HuH-7 (cell line): ENCODE results near the gene FKRP.
"Not testable (repeated sequence)": the region's sequence is repeated elsewhere in the genome, so short reads cannot be mapped to it uniquely, and the experiment has no call there.

Experiments
- DNase-seq: peaks from one replicate; pipeline ENCODE4 v3.0.0; 2011; ENCODE audit warnings: low spot score

The FKRP gene

GRCh38 chr19:46786236-46787039 lies 40.6 kb downstream of the FKRP start:
- DNase-seq = no peak

- DNase-seq = no peak
Observed at GRCh38 chr19:46787040-46787330, 41.1 kb downstream of the FKRP start.

- peak; percentile 66 for DNase-seq
Observed at GRCh38 chr19:46787331-46788261, 41.7 kb downstream of the FKRP start.

GRCh38 chr19:46788262-46788967 lies 42.6 kb downstream of the FKRP start, which contains the start of gene SLC1A5:
SLC1A5 (minus strand) TSS chr19:46788594; CDS start chr19:46787965, 629 bp downstream.
- peak; percentile 96 for DNase-seq

- DNase-seq = no peak
Observed at GRCh38 chr19:46788968-46789338, 43.1 kb downstream of the FKRP start.

GRCh38 chr19:46789371-46789770 lies 43.5 kb downstream of the FKRP start:
- no peak for DNase-seq

GRCh38 chr19:46791944-46792343 lies 46.1 kb downstream of the FKRP start:
- no peak for DNase-seq

- DNase-seq = no peak
Observed at GRCh38 chr19:46797881-46798280, 52.0 kb downstream of the FKRP start.

GRCh38 chr19:46798713-46799112 lies 52.9 kb downstream of the FKRP start:
- no peak for DNase-seq

GRCh38 chr19:46802152-46802551 lies 56.3 kb downstream of the FKRP start:
- no peak for DNase-seq

GRCh38 chr19:46803555-46803954 lies 57.7 kb downstream of the FKRP start:
- no peak for DNase-seq

GRCh38 chr19:46804432-46804831 lies 58.6 kb downstream of the FKRP start:
- DNase-seq = not testable (repeated sequence)

GRCh38 chr19:46806656-46807055 lies 60.8 kb downstream of the FKRP start:
- DNase-seq = no peak
